KMS-11 (cell line): ENCODE data around the gene CDK14.

Experiments used
- H2AFZ ChIP-seq: fragments of 200-600 bp; sonication (generic); 2 replicates; pipeline ENCODE4 v1.6.1; 2016; ENCODE audit warnings: antibody characterized with exemption, mixed run types, low read depth
- H3K27ac ChIP-seq: fragments of 200-600 bp; sonication (generic); 2 replicates; pipeline ENCODE4 v1.6.1; 2016; ENCODE audit warnings: mild to moderate bottlenecking, mixed run types
- H3K27me3 ChIP-seq: fragments of 200-600 bp; sonication (generic); 2 replicates; pipeline ENCODE4 v1.6.1; 2017; ENCODE audit warnings: mild to moderate bottlenecking, low read depth, mixed run types, moderate library complexity; ENCODE audit not compliant: insufficient read depth
- H3K36me3 ChIP-seq: fragments of 200-600 bp; sonication (generic); 2 replicates; pipeline ENCODE4 v1.6.1; 2017; ENCODE audit warnings: mild to moderate bottlenecking, mixed run types; ENCODE audit not compliant: insufficient read depth
- H3K4me1 ChIP-seq: fragments of 200-600 bp; sonication (generic); 2 replicates; pipeline ENCODE4 v1.6.1; 2016; ENCODE audit warnings: mild to moderate bottlenecking, low read depth, mixed run types; ENCODE audit not compliant: poor library complexity, severe bottlenecking
- H3K4me2 ChIP-seq: fragments of 200-600 bp; sonication (generic); 2 replicates; pipeline ENCODE4 v1.7.0; 2016; ENCODE audit warnings: mild to moderate bottlenecking, mixed run types
- H3K4me3 ChIP-seq: fragments of 200-600 bp; sonication (generic); IDR thresholded peaks from 2 replicates; pipeline ENCODE4 v1.6.1; 2017; ENCODE audit warnings: low read depth, low read length, mixed read lengths; ENCODE audit not compliant: insufficient read depth
- H3K79me2 ChIP-seq: fragments of 200-600 bp; sonication (generic); 2 replicates; pipeline ENCODE4 v1.6.1; 2016; ENCODE audit warnings: low read depth, mixed run types; ENCODE audit not compliant: insufficient read depth
- H3K9ac ChIP-seq: fragments of 200-600 bp; sonication (generic); 2 replicates; pipeline ENCODE4 v1.6.1; 2016; ENCODE audit warnings: mild to moderate bottlenecking, mixed run types
- H4K20me1 ChIP-seq: fragments of 200-600 bp; sonication (generic); 2 replicates; pipeline ENCODE4 v1.6.1; 2016; ENCODE audit warnings: mild to moderate bottlenecking, mixed run types; ENCODE audit not compliant: insufficient read depth
- TF ChIP-seq, protein P1 (sequence below): fragments of 200-600 bp; sonication (generic); conservative IDR thresholded peaks from 2 replicates; pipeline ENCODE4 v1.6.1; 2017; ENCODE audit warnings: low read depth, mild to moderate bottlenecking, antibody characterized with exemption, low read length, moderate library complexity, mixed read lengths

Gene CDK14

DNA sequence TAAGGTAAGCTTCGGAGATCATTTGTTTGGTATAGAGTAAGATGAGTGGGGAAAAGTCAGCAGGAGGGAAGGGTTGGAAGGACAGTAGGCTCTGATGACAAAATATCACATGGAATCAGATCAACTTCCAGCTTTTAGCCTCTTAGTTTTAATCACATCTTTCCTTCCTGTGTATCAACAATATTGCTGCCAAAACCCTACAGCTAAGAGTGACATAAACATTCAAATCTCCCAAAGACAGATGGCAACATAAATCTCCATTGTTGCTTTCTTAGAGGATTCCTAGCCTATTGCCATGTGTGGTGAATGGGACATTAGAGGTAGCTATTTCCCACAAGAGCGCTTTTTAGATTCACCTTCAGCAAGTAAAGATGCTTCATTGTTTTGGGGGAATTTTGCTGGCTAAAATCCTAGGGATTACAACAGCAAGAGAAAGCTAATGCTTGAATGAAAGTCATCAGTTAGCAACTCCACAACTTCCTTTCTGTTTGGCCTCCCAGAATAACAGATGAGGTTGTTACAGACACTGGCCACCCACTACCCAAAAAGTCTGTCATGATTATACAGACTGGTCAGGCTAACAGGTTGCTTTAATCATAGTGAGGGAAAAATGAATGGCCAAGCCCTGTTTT is 632.9 kb downstream of the CDK14 start:
- H3K9ac ChIP-seq = no peak overlapping the region
- no peak overlapping the region for H3K4me3 ChIP-seq
- H3K4me1 ChIP-seq = no peaks in the 10 kb centered on the region
- no peaks in the 10 kb centered on the region for H3K79me2 ChIP-seq
- no peaks in the 10 kb centered on the region for H3K36me3 ChIP-seq
- no peaks in the 10 kb centered on the region for H3K27me3 ChIP-seq
- H3K27ac ChIP-seq = no peak overlapping the region
- H3K4me2 ChIP-seq = no peak overlapping the region
- TF ChIP-seq, protein P1, sequence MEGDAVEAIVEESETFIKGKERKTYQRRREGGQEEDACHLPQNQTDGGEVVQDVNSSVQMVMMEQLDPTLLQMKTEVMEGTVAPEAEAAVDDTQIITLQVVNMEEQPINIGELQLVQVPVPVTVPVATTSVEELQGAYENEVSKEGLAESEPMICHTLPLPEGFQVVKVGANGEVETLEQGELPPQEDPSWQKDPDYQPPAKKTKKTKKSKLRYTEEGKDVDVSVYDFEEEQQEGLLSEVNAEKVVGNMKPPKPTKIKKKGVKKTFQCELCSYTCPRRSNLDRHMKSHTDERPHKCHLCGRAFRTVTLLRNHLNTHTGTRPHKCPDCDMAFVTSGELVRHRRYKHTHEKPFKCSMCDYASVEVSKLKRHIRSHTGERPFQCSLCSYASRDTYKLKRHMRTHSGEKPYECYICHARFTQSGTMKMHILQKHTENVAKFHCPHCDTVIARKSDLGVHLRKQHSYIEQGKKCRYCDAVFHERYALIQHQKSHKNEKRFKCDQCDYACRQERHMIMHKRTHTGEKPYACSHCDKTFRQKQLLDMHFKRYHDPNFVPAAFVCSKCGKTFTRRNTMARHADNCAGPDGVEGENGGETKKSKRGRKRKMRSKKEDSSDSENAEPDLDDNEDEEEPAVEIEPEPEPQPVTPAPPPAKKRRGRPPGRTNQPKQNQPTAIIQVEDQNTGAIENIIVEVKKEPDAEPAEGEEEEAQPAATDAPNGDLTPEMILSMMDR = no peak
- no peaks in the 10 kb centered on the region for H4K20me1 ChIP-seq
- no peak overlapping the region for H2AFZ ChIP-seq

DNA sequence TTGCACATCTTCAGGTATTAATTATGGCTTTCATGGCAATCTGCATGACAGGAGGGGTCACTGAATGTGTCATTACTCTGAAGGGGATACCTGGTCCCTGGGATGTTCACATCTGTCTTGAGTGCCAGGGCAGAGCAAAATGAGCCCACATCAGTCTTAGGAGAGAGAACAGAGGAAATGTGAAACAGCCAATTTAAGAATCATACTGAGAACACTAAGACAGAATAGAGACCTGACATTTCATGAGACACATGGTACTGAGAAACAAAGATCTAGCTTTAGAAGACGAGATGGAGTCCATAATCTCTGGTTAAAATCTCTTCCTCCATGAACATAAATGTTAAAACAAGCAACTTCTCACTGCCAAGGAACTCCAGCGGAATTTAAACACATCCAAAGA is 634.0 kb downstream of the CDK14 start:
- TF ChIP-seq, protein P1 = no peak
- Histone ChIP-seq H3K4me3 (no peak overlapping the region), H2AFZ (no peak overlapping the region), H3K27me3 (no peaks in the 10 kb centered on the region), H3K36me3 (no peaks in the 10 kb centered on the region), H3K4me1 (no peaks in the 10 kb centered on the region), H3K79me2 (no peaks in the 10 kb centered on the region), H4K20me1 (no peaks in the 10 kb centered on the region), H3K9ac (no peak overlapping the region), H3K27ac (no peak overlapping the region), H3K4me2 (no peak overlapping the region)

DNA sequence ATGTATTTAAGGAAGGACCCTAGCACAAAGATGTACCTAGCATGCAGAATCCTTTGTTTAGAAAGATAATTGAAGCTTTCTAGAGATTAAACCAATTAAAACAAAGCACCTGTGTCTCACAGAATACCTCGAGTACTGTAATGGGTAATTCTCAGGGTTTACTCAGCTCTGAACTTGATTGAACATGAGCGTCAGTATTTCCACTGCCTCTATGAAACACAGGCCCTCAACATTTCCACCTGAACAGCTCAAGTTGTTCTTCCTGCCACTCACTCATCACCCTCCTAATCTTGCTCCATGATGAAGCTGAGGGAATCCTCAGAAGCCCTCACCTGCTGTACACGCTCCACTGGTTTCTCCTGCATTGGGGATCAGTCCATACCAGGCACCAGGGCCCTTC is 634.4 kb downstream of the CDK14 start:
- Histone ChIP-seq H3K36me3 (no peaks in the 10 kb centered on the region), H3K79me2 (no peaks in the 10 kb centered on the region), H3K9ac (no peak overlapping the region), H4K20me1 (no peaks in the 10 kb centered on the region), H3K4me1 (no peaks in the 10 kb centered on the region), H3K27me3 (no peaks in the 10 kb centered on the region), H3K4me3 (no peak overlapping the region), H3K27ac (no peak overlapping the region), H3K4me2 (no peak overlapping the region), H2AFZ (no peak overlapping the region)
- TF ChIP-seq, protein P1 = no peak

DNA sequence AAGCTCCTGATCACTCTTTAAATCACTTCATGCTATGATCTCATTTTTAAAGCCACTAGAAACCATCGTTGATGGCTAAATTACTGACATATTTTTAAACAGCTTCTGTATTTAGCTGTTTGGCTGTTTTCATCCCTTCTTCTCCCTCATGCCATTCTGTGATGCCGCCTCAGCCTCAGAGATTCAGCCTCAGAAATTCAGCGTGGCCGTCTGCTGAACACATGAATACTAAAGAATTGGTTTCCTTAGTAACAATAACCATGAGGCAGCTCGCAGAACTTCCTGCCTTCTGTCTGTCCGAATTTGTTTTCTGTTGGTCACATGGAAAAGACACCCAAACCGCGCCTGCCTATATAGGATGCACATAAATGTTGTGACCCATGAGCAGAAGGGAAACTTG is 637.1 kb downstream of the CDK14 start:
- H3K27ac ChIP-seq = no peak overlapping the region
- H2AFZ ChIP-seq = no peak overlapping the region
- H3K4me2 ChIP-seq = no peak overlapping the region
- no peaks in the 10 kb centered on the region for H3K36me3 ChIP-seq
- no peaks in the 10 kb centered on the region for H3K79me2 ChIP-seq
- H3K9ac ChIP-seq = no peak overlapping the region
- no peaks in the 10 kb centered on the region for H3K27me3 ChIP-seq
- TF ChIP-seq, protein P1 = no peak
- no peaks in the 10 kb centered on the region for H4K20me1 ChIP-seq
- H3K4me1 ChIP-seq = no peaks in the 10 kb centered on the region
- H3K4me3 ChIP-seq = no peak overlapping the region
